GM20431 (cell line): ENCODE measurements around the gene NBDY.
"Not testable (repeated sequence)": the region's sequence is repeated elsewhere in the genome, so short reads cannot be mapped to it uniquely, and the experiment has no call there.

Experiments used
- in situ Hi-C: fragments of 300-500 bp; cut with MseI, MboI; formaldehyde crosslinking; loops from one replicate; pipeline ENCODE4 v1.15.0; 2020; ENCODE audit warnings: low sequenced_read_pairs; ENCODE audit not compliant: unreplicated experiment

Gene NBDY

DNA sequence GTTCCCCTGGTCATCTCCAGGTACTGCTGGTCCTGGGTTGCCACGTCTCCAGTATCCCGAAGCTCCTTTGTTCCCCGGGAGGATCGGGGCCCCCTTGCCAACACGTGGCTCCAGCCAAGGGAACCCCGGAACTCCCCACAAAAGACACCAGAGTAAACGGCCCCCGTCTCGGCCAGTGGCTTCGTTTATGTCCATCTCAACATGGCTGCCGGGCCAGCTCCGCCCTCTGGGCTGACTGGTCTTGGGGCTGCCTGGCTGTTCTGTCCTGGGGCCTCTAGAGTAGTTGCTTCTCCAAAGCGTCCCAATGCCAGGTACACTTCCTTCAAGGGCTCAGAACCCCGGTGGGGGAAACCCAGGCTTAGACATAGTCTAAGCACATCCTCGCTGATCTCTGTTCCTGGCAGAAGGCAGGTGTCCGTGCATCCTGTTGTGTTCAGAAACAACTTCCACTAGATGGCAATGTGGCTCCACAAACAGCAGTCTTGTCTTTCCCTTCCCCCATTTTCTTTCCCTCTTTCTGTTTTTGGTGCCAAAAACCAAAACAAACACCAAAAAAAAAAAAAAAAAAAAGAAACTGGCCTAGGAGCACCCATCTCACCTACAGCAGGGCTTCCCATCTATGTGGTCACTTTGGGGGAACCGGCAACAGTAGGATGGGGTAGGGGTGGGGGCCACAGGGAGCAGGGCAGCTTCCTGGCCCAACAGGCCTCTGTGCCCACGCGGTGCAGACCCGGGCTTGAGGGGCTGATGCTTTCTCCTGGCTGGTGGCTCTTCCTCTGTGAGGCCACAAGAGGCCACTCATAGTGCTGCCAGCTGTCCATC, 35.3 kb downstream of the NBDY start:
- in situ Hi-C loops = no loop called here

DNA sequence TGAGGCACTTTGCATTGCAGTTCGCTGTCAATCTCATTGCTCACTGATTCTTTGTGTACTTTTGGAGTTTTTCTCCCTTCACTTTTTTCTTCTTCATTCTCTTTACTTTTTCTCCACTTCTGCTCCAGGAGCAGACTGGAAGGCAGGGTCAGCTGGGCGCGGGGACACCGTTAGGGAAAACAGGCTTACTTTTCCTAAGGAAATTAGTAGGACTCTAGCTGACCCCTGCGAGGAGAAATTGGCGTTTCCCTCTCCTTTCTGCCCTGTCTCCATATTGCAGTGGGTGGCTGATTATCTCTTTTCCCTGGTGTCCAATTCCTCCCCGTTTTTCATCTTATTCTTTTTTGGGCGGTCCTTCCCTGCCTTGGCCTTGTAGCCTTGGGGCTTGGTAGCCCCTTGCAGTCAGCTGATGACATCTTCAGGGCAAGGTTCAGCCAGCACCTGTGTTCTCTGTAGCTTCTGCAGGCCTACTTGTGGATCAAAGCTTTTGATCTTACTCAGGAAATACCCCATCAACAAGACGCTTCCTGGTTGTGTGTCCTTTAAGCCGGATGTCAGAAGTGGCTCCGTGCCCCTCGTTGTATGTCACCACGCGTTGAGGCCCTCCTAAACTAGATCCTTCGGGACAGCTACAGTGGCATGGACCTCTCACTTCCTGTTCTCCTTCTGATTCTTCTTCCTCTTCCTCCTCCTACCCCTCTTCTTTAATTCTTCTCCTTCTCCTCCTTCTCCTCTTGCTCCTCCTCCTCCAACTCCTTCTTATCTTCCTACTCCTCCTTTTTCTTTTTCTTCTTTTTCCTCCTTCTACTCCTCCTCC, 36.1 kb downstream of the NBDY start:
- in situ Hi-C loops = no loop called here

DNA sequence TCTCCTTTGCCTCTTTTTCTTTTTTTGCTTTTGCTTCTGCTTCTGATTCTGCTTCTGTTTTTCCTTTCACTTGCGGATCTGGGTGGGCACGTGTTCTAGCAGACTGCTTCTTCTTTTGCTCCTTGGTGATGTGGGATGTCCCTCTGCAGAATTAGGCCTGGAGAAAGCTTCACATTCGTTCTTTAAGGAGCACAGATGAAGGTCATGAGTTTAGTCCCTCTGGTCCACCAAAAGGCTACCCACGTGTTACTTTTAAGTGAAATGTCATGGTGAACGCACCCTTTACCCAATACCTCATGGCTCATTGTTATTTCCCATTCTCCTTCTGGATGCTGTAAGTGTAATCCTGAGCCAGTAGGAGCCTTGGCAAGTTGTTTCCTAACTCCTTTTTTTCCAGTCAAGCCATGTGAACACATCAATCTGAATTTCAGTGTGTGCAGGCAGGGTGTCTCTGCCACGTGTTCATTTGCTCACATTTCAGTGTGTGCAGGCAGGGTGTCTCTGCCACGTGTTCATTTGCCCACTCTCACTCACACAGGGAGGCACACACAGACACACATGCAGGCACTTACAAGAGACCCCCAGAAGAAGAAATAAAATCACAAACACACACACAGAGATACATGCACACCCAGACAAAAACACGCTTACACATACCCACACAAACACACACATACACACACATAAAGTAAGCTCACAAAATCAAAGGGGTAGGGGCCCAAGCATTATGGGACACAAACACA, 36.9 kb downstream of the NBDY start:
- in situ Hi-C loops = no loop called here

DNA sequence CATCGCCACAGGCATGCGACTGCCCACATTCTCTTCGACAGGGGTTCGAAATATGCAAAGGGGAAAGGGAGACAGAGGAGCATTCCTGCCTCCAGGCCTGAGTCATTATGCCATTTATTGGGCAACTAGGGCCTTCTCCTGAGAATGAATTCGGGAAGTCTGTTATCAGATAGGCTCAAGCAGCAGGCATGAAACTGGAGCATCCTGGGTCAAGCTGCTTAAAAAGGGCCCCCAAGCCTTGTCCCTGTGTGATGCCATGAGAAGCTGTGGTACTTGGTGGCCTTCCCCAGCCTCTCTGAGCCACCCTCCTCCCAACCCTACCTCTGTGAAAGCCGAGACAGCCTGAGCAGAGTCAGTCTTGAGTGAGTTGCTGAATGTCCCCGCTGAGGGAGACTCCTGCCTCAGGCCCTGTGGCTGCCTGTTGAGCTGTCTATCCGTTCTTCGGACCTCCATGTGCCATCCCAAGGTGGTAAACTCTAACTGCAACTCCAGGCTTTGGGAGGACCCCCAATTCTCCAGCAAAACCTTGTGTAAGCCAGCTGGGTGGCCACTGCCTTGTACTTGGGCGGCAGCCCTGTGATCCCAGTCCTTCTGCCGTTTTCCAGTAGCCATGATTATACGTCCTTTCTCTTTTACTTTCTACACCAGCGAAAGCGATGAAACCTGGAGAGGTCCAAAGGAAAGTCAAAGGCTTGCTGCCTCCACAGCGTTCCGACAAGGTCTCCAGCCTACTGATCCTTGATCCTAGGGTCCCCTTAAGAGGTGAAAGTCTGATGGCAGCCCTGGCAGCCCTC, 37.7 kb downstream of the NBDY start:
- in situ Hi-C loops = no loop called here

DNA sequence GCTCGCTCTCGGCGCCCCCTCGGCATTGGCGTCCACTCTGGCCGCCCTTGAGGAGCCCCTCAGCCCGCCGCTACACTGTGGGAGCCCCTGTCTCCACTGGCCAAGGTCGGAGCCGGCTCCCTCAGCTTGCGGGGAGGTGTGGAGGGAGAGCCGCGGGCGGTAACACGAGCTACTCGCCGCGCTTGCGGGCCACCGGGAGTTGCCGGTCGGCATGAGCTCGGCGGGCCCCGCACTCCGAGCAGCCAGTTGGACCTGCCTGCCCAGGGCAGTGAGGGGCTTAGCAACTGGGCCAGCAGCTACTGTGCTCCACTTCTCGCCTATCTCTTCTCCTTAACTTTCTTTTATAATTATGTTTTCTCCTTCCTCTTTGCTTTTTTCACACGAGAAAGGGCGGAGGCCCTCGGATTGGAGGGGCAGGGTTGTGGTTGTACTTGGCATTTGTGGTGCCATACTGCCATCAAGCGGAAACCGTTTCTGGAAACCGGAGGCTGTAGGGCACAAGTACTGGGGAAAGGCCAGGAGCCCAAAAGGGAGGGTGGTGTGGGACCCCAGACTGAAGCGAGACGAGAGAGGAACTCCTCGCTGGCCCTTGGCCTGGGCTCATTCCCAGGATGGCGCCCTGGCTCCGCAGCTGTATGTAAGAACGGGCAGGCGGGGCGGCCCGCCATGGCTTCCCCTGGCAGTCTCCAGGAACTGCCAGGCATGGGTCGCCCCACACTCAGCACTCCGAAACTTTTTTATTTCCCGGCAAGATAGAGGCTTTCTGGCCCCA, 38.5 kb downstream of the NBDY start:
- in situ Hi-C loops = not testable (repeated sequence)

DNA sequence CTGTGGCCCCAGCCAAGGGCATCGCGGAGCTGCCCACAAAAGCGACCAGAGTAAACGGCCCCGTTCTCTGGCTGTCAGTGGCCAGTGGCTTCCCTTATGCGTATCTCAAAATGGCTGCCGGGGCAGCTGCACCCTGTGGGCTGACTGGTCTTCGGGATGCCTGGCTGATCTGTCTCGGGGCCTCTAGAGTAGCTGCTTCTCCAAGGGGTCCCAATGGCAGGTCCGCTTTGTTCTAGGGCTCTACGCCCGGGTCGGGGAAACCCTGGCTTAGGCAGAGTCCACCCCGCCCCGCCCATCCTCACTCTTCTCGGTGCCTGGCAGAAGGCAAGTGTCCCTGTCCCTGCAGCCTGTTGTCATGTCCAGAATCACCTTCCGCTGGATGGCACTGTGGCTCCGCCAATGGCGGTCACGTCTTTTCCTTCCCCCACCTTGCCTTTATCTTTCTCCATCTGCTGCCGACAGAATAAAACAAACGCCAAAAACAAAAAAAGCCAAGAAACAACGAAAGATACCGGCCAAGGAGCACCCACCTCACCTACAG, 39.1 kb downstream of the NBDY start:
- in situ Hi-C loops = not testable (repeated sequence)

DNA sequence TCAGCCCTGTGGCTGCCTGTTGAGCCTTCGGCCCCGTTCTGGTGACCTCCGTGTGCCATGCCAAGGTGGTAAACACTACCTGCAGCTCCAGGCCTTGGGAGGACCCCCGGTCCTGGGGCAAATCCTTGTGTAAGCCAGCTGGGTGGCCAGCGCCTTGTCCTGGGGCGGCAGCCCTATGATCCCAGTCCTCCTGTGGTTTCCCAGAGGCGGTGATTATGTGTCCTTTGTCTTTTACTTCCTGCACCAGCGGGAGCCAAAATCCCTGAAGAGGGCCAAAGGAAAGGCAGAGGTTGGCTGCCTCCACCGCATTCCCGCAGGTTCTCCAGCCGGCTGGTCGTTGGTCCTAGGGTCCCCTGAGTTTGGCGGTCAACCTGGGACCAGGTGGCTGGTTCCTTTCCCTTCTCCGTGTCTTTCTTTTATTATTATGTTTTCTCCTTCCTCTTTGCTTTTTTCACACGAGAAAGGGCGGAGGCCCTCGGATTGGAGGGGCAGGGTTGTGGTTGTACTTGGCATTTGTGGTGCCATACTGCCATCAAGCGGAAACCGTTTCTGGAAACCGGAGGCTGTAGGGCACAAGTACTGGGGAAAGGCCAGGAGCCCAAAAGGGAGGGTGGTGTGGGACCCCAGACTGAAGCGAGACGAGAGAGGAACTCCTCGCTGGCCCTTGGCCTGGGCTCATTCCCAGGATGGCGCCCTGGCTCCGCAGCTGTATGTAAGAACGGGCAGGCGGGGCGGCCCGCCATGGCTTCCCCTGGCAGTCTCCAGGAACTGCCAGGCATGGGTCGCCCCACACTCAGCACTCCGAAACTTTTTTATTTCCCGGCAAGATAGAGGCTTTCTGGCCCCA, 43.9 kb downstream of the NBDY start:
- in situ Hi-C loops = not testable (repeated sequence)

DNA sequence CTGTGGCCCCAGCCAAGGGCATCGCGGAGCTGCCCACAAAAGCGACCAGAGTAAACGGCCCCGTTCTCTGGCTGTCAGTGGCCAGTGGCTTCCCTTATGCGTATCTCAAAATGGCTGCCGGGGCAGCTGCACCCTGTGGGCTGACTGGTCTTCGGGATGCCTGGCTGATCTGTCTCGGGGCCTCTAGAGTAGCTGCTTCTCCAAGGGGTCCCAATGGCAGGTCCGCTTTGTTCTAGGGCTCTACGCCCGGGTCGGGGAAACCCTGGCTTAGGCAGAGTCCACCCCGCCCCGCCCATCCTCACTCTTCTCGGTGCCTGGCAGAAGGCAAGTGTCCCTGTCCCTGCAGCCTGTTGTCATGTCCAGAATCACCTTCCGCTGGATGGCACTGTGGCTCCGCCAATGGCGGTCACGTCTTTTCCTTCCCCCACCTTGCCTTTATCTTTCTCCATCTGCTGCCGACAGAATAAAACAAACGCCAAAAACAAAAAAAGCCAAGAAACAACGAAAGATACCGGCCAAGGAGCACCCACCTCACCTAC, 44.5 kb downstream of the NBDY start:
- in situ Hi-C loops = not testable (repeated sequence)

DNA sequence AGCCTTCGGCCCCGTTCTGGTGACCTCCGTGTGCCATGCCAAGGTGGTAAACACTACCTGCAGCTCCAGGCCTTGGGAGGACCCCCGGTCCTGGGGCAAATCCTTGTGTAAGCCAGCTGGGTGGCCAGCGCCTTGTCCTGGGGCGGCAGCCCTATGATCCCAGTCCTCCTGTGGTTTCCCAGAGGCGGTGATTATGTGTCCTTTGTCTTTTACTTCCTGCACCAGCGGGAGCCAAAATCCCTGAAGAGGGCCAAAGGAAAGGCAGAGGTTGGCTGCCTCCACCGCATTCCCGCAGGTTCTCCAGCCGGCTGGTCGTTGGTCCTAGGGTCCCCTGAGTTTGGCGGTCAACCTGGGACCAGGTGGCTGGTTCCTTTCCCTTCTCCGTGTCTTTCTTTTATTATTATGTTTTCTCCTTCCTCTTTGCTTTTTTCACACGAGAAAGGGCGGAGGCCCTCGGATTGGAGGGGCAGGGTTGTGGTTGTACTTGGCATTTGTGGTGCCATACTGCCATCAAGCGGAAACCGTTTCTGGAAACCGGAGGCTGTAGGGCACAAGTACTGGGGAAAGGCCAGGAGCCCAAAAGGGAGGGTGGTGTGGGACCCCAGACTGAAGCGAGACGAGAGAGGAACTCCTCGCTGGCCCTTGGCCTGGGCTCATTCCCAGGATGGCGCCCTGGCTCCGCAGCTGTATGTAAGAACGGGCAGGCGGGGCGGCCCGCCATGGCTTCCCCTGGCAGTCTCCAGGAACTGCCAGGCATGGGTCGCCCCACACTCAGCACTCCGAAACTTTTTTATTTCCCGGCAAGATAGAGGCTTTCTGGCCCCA, 49.3 kb downstream of the NBDY start:
- in situ Hi-C loops = not testable (repeated sequence)

DNA sequence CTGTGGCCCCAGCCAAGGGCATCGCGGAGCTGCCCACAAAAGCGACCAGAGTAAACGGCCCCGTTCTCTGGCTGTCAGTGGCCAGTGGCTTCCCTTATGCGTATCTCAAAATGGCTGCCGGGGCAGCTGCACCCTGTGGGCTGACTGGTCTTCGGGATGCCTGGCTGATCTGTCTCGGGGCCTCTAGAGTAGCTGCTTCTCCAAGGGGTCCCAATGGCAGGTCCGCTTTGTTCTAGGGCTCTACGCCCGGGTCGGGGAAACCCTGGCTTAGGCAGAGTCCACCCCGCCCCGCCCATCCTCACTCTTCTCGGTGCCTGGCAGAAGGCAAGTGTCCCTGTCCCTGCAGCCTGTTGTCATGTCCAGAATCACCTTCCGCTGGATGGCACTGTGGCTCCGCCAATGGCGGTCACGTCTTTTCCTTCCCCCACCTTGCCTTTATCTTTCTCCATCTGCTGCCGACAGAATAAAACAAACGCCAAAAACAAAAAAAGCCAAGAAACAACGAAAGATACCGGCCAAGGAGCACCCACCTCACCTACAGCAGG, 50.0 kb downstream of the NBDY start:
- in situ Hi-C loops = not testable (repeated sequence)

DNA sequence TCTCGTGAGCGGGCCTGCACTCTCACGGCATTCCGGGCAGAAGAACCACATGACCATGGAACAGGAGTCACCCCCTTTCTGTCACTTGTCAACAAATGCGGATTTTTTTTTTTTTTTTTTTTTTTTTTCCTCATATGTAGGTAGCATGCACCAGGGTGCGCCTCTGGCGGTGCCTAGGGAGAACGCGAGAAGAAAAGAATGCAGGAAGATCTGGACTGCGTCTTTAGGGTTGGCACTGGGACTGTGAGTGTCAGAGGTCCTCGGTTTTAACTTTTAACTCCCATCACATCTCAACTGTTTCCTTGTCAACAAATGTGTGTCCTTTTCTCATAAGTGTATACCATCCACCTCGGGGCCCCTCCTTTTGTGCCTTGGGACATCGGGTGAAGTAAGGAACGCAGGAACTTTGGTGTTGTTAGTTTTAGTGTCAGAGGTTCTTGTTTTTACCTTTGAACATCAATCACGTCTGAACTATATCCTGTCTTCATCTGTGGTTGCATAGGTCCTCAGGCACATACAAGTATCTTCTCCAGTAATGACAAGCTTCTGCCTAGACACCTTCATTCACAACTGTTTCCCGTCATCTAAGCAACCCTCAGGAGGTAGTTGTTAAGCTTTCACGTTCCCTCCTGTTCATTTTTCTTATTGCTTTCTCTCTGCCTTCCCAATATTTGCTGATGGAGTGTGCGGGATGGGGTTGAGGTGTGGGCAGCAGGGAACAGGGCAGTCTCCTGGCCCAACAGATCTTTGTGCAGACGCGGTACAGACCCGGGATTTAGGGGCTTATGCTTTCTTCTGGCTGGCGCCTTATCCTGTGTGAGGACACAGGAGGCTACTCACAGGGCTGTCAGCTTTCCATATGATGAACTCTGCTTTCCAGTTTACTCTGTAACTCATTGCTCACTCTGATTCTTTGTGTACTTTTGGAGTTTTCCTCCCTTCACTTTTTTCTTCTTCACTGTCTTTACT, 51.9 kb downstream of the NBDY start:
- in situ Hi-C loops = not testable (repeated sequence)

DNA sequence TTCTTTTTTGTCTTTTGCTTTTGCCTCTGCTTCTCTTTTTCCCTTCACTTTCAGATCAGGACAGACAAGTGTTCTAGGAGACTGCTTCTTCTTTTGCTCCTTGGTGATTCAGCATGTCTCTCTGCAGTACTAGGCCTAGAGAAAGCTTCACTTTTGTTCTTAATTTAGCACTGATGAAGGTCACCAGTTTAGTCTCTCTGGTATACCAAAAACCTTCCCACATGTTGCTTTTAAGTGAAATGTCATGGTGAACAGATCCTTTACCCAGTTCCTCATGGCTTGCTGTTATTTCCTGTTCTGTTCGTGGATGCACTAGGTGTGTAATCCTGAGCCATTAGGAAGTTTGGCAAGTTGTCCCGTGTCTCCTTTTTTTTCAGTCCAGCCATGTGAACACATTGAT, 53.3 kb downstream of the NBDY start:
- in situ Hi-C loops = no loop called here

DNA sequence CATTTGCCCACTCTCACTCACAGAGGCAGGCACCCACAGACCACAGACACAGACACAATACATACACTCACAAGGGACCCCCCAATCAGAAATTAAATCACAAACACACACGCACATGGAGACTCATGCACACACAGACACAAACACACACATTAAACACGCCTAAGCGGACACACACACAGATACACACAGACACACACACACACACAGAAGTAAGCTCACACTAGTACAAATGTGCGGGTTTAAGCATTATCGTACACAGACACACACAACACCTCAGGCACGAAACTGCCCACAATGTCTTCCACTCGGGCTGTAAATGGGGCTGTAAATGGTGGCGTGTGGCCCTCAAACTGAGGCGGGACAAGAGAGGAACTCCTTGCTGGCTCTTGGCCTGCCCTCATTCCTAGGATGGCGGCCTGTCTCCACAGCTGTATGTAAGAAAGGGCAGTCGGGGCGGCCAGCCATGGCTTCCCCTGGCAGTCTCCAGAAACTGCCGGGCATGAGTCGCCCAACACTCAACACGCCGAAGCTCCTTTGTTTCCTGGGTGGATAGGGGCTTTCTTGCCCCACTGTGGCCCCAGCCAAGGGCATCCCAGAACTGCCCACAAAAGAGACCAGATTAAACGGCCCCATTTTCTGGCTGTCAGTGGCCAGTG, 53.9 kb downstream of the NBDY start:
- in situ Hi-C loops = no loop called here

DNA sequence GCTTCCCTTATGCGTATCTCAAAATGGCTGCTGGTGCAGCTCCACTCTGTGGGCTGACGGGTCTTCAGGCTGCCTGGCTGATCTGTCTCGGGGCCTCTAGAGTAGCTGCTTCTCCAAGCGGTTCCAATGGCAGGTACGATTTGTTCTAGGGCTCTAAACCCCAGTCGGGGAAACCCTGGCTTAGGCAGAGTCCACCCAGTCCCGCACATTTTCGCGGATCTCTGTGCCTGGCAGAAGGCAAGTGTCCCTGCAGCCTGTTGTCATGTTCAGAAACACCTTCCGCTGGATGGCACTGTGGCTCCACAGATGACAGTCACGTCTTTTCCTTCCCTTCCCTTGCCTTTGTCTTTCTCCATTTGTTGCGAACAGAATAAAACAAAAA, 54.4 kb downstream of the NBDY start:
- in situ Hi-C loops = no loop called here

DNA sequence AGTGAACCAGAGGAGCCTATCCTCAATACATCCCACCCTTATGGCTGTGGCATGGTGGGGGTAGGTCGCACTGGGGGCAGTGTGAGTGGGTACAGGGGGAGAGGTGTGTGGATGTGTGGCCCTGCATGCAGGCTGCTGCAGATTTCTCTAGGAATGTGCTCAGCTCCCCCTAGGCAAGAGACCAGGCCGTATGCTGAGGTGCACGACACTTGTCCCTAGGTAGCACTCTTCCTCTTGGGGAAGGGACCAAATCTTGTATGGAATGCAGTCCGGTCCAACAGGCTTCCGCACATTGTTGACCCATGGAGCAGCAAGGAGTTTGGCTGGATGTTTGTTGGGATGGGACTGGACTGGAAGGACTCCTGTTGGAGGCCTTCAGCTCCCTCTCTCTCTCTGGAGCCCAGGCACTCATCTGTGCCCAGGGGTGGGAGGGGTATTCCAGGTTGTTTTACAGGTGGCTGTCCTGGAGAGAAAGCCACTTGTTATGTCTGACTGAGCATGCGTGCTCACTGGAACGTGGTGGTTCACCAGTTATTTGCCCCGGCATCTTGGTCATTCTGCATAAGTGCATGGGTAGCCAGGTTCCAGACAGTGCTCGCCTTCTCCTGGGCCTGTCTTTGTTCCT, 55.1 kb downstream of the NBDY start:
- in situ Hi-C loops = no loop called here
